HEK293T (cell line): Measurements from ENCODE around the gene NUDT14.

Source experiments
- FOXK2 ChIP-seq: fragments of 450-650 bp; IDR thresholded peaks from 2 replicates; pipeline ENCODE4 v1.6.1; 2016; ENCODE audit warnings: mild to moderate bottlenecking
- LEF1 ChIP-seq: fragments of 450-650 bp; IDR thresholded peaks from 2 replicates; pipeline ENCODE4 v1.6.1; 2017; ENCODE audit warnings: mild to moderate bottlenecking, borderline replicate concordance
- SP1 ChIP-seq: fragments of 450-650 bp; IDR thresholded peaks from 2 replicates; pipeline ENCODE4 v1.6.1; 2017
- SUZ12 ChIP-seq: fragments of 450-650 bp; IDR thresholded peaks from 2 replicates; pipeline ENCODE4 v1.6.1; 2016; ENCODE audit warnings: mild to moderate bottlenecking
- TARDBP ChIP-seq: fragments of 450-650 bp; IDR thresholded peaks from 2 replicates; pipeline ENCODE4 v1.6.1; 2016
- TF ChIP-seq, protein P1 (sequence below): fragments of 450-650 bp; IDR thresholded peaks from 2 replicates; pipeline ENCODE4 v1.6.1; 2016

DNA sequence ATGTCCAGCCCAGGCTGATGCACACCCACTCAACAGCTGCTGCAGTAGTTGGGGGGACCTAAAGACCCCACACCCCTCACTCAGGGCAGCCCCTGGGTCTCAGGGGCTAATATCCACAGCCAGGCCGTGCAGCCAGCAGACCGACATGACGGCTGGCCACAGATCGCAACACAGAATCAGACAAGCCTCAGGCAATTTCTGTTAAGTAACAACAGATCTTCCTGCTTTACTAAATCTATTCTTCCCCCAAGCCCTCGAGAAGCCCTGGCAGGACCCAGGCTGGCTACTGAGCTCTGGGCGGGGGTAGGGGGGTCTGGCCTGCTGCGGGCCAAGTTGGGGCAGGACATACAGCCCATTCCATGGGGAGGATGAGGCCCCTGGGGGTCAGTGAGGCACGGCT, 28.0 kb upstream of the NUDT14 start:
- TF ChIP-seq FOXK2, result no peak
- no peak for TF ChIP-seq LEF1
- no peak for TF ChIP-seq SP1
- TF ChIP-seq TARDBP, result no peak
- TF ChIP-seq, protein P1, sequence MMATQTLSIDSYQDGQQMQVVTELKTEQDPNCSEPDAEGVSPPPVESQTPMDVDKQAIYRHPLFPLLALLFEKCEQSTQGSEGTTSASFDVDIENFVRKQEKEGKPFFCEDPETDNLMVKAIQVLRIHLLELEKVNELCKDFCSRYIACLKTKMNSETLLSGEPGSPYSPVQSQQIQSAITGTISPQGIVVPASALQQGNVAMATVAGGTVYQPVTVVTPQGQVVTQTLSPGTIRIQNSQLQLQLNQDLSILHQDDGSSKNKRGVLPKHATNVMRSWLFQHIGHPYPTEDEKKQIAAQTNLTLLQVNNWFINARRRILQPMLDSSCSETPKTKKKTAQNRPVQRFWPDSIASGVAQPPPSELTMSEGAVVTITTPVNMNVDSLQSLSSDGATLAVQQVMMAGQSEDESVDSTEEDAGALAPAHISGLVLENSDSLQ, result no peak
- no peak for TF ChIP-seq SUZ12
